ENCODE data around the gene FOXQ1.

Gene FOXQ1

DNA sequence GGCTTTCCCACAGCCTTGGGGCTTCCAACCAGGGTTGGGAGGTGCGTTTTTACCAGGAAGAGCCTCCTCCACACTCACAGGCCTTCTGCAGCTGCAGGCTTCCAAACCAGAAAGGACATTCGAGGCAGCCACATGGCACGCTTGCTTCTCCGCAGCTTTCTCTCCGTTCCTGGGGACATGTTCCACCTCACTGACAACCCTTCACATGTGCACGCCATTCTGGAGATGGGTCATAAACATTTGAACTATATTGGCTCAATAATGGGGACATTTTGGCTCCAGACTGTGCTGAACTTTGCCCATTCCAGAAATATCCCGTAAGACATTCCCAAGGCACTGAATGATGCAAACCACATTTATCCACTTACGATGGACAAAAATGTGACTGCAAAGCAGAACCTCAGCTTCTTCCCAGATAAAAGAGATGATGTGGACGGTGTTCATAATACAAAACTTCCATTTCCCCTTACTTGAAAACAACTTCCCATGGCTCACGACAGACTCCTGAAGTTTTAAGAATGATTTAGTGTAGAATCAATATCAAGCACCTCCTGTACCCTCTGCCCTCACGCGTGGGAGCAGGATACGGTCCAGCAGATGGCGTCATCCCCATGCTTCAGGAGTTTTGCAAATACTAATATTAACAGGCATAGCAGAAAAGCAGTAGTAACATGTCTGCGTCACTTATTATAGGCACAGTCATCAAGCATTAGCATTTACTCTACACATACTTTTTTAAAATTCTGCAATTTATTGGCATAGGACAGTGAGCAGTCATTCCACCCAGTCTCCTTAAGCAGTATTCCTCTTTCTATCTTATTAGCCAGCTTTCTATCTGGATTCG is 52.1 kb downstream of the FOXQ1 start:
- DNase-seq = no peak
